Stimulated activated CD4-positive, alpha-beta T cell treated with anti-CD3 and anti-CD28 coated beads, Interleukin-12 subunit alpha, Interleukin-12 subunit beta, amount 100 ng/mL, for 24 hours (primary cell): ENCODE data around the gene PCBP2.
"Not testable (repeated sequence)": the region's sequence is repeated elsewhere in the genome, so short reads cannot be mapped to it uniquely, and the experiment has no call there.

Experiments
- DNase-seq, 2 experiments: peaks; one replicate each; pipeline ENCODE4 v3.0.0-alpha.2; 2020; ENCODE audit warnings: low read depth in 2 of 2

Gene PCBP2

GRCh38 chr12:53441040-53441833 lies 10.7 kb upstream of the PCBP2 start, which contains the start of gene PRR13:
TSS of gene PRR13 (plus strand) at chr12:53441734. CDS start at chr12:53442715, 981 bp downstream.
- peak; percentile 96 to 99 for DNase-seq

- DNase-seq = no peak
Observed at GRCh38 chr12:53443955-53444354, 7.9 kb upstream of the PCBP2 start.

- DNase-seq = not testable (repeated sequence)
Observed at GRCh38 chr12:53444593-53445325, 7.1 kb upstream of the PCBP2 start.

GRCh38 chr12:53450936-53451335 lies 966 bp upstream of the PCBP2 start:
- no peak for DNase-seq

GRCh38 chr12:53452159-53453077 lies 516 bp downstream of the PCBP2 start:
- peak; percentile 47 to 51 for DNase-seq

GRCh38 chr12:53453953-53454640 lies 2.2 kb downstream of the PCBP2 start:
- no peak for DNase-seq

- DNase-seq = no peak
Observed at GRCh38 chr12:53454707-53455106, 2.8 kb downstream of the PCBP2 start.

- DNase-seq = no peak
Observed at GRCh38 chr12:53456654-53457366, 4.9 kb downstream of the PCBP2 start.

GRCh38 chr12:53459097-53459496 lies 7.2 kb downstream of the PCBP2 start:
- no peak for DNase-seq

- DNase-seq = no peak
Observed at GRCh38 chr12:53461059-53461458, 9.2 kb downstream of the PCBP2 start.

GRCh38 chr12:53461591-53461990 lies 9.7 kb downstream of the PCBP2 start:
- no peak for DNase-seq

GRCh38 chr12:53462935-53463334 lies 11.0 kb downstream of the PCBP2 start:
- no peak for DNase-seq

- DNase-seq = no peak
Observed at GRCh38 chr12:53463802-53464560, 12.1 kb downstream of the PCBP2 start.

GRCh38 chr12:53464685-53465418 lies 12.9 kb downstream of the PCBP2 start:
- DNase-seq = no peak

GRCh38 chr12:53465679-53466078 lies 13.8 kb downstream of the PCBP2 start:
- DNase-seq = no peak

GRCh38 chr12:53466640-53467039 lies 14.7 kb downstream of the PCBP2 start:
- DNase-seq = no peak

- DNase-seq = no peak
Observed at GRCh38 chr12:53467082-53467481, 15.2 kb downstream of the PCBP2 start.

- DNase-seq = no peak
Observed at GRCh38 chr12:53467880-53468279, 16.0 kb downstream of the PCBP2 start.

GRCh38 chr12:53468282-53468681 lies 16.4 kb downstream of the PCBP2 start:
- no peak for DNase-seq
